ENCODE results near the gene ZBTB7C.
A peak's percentile ranks its signal among the peaks of the same experiment; 100 is the strongest.

Gene ZBTB7C

DNA sequence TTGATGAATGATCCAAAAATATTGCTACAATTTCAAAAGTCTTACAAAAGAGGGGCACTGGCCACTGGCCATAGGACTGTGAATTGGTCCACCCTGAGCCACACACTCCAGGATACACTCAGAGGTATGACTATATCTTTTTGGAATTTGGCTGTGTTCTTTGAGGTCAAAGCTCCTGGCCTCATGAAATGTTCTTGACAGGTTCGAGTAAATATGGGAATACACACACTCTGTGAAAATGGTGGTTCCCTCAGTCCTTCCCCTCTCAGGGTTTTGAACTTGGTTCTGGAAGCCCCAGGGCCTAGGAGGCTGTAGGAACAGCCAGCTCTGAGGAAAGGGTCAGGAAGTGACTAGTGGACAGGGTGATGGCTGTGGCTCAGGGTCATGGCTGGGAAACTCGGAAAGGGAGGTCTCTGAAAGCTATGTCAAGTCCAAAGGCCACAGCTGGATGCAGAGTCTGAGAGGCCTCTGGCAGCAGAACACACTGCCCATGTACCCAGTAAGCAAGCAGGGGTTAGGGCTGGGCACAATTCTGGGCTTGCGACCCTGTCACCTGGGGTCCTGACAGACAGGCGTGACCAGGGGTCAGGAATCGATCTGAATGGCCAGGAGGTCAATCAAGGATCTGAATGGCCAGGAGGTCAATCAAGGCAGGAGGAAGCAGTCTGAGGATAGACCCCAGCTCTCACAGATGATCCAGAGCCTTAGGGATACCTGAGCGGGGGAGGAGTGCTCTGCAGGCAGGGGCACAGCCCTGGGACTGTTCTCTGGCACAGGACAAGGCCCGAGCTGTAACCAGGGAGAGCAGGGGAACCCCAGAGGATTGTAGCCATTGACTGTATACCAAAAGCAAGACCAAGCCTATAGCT is 255.3 kb downstream of the ZBTB7C start:
- no peak overlapping the region for H3K4me3 ChIP-seq (ENCODE audit: low read depth, low read length)

DNA sequence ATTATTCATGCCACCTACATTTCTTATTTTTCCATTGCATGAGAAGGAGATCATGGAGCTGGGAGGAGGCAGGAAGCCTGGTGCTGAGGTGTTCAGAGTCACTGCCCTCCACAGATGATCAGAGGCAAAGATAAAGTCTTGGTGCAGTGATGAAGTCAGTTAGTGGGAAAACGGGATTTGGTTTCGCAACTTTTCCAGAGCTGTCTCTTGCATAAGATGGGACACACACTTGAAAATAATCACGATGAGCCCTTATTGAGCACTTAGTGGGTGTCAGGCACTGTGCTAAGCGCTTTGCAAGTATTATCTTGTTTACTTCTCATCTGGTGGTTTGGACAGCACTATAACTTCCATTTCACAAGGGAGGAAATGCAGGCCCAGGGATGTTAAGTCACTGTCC is 256.6 kb downstream of the ZBTB7C start:
- no peak overlapping the region for H3K4me3 ChIP-seq (ENCODE audit: low read depth, low read length)

GRCh38 chr18:48151421-48152065 is 257.6 kb downstream of the ZBTB7C start:
- H3K4me3 ChIP-seq (ENCODE audit: low read depth, low read length), result no peak overlapping the region

DNA sequence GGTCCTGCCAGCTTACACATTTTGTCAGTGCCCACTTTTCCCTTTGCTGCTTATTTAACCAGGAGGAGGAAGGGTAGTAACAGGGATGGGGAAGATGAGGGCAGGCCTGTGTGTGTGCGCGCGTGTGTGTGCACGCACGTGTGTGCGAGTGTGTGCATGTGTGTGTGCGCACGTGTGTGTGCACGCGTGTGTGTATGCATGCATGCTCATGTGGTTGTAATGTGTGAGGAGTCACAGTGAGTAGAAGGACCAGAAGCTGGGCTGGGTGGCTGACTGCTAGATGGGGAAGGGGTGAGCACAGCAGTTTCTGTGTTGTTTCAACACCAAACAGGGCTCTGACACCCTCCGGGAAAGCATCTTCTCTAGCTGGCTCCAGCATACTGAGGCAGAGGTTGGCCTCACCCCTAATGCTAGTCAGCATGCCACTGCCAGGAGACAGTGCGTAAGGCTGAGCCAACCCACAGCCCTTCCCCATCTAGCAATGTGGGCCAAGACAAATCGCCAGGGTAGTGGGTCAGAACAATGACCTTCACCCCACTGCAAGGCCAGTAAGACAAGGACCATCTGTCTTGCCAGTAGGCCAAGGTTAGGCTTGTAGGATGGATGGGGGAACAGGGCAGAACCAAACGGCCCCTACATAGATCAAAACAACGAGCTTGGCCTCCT is 260.0 kb downstream of the ZBTB7C start:
- H3K4me3 ChIP-seq (ENCODE audit: low read depth, low read length), result no peak overlapping the region

GRCh38 chr18:48142994-48143393 is 266.2 kb downstream of the ZBTB7C start:
- no peak overlapping the region for H3K4me3 ChIP-seq (ENCODE audit: low read depth, low read length)

DNA sequence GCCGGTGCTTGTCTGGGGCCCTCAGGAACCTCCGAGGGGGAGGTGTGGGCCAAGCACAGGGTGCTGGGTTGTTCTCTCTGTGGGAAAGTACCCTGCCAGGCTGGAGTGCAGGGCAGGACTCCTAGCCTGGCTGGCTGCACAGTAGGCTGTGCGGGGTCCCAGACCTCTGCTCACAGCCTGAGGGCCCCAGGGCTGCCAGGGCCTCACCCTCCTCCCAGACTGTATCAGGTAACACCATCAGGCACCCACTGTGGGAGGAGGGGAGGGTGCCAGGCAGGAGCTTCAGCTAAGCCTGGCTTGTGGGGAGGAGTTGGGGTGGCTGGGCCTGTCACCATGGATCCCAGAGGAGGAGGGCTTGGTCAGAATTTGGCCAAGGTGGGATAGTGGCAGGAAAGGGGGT is 266.8 kb downstream of the ZBTB7C start:
- no peak overlapping the region for H3K4me3 ChIP-seq (ENCODE audit: low read depth, low read length)

DNA sequence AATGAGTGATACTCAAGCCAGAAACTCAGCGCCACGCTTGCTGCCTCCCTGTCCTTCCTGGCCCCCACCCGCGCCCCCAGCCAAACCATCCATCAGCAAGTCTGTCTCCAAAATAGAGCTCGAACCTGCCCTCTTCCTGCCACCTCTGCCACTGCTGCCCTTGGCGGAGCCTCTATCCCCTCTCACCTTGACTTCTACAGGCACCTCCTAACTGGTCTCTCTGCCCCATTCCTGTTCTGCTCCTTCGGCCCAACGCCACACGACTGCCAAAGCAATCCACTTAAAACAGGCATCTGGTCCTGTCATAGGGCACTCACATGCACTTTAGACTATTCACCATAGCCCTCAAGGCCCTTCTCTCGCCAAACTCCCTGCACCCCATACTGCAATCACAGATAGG is 268.5 kb downstream of the ZBTB7C start:
- no peak overlapping the region for H3K4me3 ChIP-seq (ENCODE audit: low read depth, low read length)

GRCh38 chr18:48139431-48140347 is 269.5 kb downstream of the ZBTB7C start:
- no peak overlapping the region for H3K4me3 ChIP-seq (ENCODE audit: low read depth, low read length)

DNA sequence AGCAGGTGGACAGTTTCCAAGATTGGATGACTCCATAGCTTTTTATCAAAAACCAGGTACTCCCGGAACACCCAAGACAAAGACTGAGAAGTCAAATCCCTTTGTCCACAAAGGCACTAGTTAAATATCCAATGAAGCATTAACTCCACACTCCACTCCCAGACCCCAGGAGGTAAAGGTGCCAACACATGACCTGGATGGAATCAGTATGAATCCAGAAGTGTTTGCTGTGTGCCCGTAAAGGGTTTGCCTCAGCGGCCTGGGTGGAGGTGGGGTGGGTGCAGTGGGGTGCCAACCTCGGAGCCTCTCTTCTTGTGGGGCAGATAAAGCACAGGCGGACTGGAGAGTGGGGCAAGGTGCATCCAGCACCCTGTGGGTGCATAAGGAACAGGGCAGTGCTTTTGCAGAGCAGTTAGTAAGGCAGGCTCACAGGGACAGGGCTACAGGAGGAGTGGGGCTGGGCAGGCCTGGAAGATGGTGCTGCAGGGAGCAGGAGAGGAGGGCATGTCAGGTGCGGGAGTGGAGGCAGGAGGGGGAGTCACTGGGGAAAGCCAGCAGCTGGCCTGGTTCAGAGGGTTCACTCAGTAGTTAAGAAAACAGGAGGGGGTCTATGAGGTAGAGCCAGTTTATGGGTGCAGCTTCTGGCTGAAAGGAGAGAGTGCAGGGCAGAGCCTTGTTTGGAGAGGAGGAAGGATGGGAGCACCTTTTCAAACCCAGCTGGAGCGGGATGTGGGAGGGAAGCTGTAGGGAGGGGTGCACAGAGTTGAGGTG is 270.3 kb downstream of the ZBTB7C start:
- H3K4me3 ChIP-seq (ENCODE audit: low read depth, low read length), result no peak overlapping the region

DNA sequence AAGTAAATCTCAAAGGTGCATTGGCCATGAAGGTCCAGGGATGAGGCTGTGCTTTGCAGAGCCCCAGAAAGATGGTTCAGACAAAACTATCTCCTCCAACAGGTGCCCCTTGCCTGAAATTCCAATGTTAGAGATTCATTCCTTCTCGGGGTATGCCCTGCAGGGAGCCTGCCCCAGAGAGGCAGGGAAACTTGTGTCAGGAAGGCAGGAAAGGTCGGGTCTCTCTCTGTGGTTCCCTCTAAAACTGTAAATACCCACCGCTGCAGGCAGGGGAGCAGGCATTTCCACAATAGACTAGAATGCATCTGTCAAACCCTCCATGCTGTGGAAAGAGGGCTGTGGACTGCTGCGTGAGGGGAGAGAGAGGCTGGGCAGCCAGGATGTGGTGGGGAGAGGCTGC is 271.0 kb downstream of the ZBTB7C start:
- H3K4me3 ChIP-seq (ENCODE audit: low read depth, low read length), result no peak overlapping the region

GRCh38 chr18:48137374-48138081 is 271.7 kb downstream of the ZBTB7C start:
- H3K4me3 ChIP-seq (ENCODE audit: low read depth, low read length), result peak overlapping the region; percentile 28

DNA sequence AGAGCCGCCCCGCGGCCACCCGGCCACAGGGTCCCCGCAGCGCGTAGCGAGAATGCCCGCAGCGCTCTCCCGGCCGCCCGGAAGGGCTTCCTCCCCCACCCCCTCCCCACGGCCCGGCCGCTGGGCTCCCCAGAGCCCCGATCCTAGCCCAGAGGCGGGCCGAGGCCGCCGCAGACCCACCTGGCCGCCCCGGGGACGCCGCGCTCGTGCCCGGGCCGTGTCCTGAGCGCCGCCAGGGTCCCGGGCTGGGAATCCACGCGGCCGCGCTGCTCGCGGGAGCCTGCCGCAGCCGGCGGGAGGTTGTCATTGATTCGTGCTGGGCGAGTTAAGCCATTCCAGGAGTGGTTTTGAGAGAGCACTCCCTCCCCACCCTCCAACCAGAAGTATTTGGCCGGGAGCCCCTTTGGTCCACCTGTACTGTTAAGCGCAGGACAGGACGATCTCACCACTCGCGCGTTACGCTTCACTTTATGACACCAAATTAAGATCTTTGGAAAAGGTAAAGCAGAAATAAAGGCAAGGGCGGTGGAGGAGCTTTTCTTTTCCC is 272.3 kb downstream of the ZBTB7C start:
- H3K4me3 ChIP-seq (ENCODE audit: low read depth, low read length), result peak overlapping the region; percentile 43

DNA sequence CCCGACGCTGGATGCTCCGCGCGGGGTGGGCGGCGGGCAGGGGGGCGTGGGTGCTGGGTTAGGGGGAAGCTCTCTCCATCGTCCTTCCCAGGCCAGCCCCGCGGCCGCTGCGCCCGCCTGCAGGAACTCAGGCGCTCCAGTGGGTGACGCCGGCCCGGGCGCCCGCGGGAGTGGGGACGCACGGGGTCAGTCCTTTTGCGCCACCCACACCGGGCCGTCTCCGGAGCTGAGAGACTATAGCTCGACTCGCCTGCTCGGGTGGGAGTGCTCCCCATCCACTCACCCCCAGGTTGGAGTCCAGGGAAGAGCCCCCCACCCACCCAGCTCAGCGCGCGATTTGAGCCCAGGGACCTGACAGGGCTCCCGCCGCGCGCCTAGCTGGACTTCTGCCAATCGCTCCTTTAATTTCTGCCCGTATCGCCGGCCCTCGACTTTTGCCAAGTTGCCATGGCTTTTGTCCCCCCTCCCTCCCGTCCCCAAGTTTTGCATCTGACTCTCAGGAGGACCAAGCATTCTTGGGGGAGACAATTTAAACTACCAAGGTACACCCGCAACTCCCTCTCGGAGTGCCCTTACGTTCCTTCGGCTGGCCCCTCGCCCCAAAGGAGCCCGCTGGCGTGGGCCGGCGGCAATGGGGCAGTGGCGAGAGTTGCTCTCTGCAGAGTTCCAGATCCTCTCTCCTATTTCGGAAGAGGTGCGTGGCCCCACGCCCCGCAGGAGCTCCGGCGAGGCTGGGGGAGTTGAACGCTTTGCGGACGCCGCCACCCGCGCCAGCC is 272.9 kb downstream of the ZBTB7C start:
- peak overlapping the region; percentile 43 for H3K4me3 ChIP-seq (ENCODE audit: low read depth, low read length)

- H3K4me3 ChIP-seq (ENCODE audit: low read depth, low read length), result no peak overlapping the region
Measured at GRCh38 chr18:48135436-48135966, 273.7 kb downstream of the ZBTB7C start.

DNA sequence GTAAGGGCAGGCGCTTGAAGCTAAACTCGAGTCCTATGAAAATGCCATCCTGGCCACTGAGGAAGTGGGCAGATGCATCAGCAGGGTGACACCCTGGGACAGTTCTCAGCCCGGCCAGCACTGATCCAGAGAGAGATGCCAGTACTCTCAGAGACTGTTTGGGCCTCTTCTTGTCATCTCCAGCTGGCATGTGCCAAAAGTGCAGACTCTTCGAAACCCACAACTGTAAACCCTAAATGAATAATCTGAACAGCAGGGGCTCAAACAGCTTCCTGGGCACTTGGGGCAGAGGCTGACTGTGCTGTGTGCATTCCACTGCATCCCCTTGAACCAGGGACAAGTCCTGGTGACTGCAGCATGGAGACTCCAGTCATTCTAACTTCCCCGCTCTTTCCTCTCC is 274.6 kb downstream of the ZBTB7C start:
- H3K4me3 ChIP-seq (ENCODE audit: low read depth, low read length), result no peak overlapping the region

GRCh38 chr18:48133671-48134251 is 275.4 kb downstream of the ZBTB7C start:
- no peak overlapping the region for H3K4me3 ChIP-seq (ENCODE audit: low read depth, low read length)

DNA sequence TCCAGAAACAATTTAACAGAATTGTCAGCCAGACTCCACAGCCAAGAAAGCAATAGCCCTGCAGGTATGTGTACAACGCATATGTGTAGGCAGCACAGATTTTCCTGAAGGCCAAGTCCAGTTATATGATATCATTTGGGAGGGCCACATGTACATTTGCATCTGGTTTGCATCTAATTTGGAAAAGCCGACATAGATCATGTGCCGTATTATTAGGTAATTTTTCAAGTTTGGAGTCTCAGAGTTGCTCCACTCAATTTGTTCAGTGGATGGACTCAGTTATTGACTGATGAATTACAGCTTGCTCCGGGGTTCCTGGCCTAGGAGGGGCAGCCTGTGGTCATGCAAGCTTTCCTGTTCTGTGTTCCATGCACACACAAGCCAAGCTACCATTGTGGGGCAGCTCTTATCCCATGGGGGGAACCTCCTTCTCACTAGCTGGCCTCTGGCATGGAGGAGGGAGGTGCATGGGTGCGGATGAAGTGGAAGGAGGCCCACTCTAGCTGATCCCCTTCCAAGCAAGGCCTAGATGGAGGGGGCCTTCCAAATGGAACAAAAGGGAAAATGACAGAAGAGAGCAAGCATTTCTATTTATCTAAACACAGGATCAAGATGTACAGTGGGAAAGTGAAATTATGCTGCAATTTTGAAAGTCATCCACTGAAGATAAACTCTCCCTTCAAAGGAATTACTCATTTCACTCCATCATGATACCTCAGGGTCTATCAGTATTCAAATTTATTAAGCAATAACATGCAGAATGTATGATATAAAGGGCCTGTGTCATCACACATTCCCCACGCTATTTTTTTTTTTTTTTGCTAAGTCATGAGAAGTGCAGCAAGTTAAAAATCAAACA is 276.2 kb downstream of the ZBTB7C start:
- H3K4me3 ChIP-seq (ENCODE audit: low read depth, low read length), result no peak overlapping the region

All from iPS-11a (cell line).